GM19324 (cell line): ENCODE results near the gene LRRC2.
"Not testable (repeated sequence)": the region's sequence is repeated elsewhere in the genome, so short reads cannot be mapped to it uniquely, and the experiment has no call there.

ENCODE experiments used
- ATAC-seq: cut with Tn5 transposase; IDR thresholded peaks from one replicate; pipeline ENCODE4 v1.9.1; 2021; ENCODE audit warnings: mild to moderate bottlenecking, moderate library complexity; ENCODE audit not compliant: unreplicated experiment, low FRiP score

The LRRC2 gene

GRCh38 chr3:46536758-46537157 is 29.3 kb downstream of the LRRC2 start:
- no peak for ATAC-seq

GRCh38 chr3:46535746-46536145 is 30.4 kb downstream of the LRRC2 start:
- no peak for ATAC-seq

- ATAC-seq: no peak
These were observed 33.0 kb downstream of the LRRC2 start for GRCh38 chr3:46533091-46533490.

GRCh38 chr3:46527239-46527638 is 38.9 kb downstream of the LRRC2 start:
- no peak for ATAC-seq

GRCh38 chr3:46524832-46525231 is 41.3 kb downstream of the LRRC2 start:
- no peak for ATAC-seq

- ATAC-seq: no peak
These were observed 42.1 kb downstream of the LRRC2 start for GRCh38 chr3:46524008-46524407.

GRCh38 chr3:46523556-46523955 is 42.5 kb downstream of the LRRC2 start:
- ATAC-seq: no peak

- ATAC-seq: not testable (repeated sequence)
These were observed 43.9 kb downstream of the LRRC2 start for GRCh38 chr3:46522201-46522600.

- ATAC-seq: no peak
These were observed 45.0 kb downstream of the LRRC2 start for GRCh38 chr3:46521096-46521495.

- no peak for ATAC-seq
These were observed 45.6 kb downstream of the LRRC2 start for GRCh38 chr3:46520531-46520930.

GRCh38 chr3:46519952-46520351 is 46.1 kb downstream of the LRRC2 start:
- no peak for ATAC-seq

GRCh38 chr3:46517784-46518181 is 48.3 kb downstream of the LRRC2 start:
- ATAC-seq: no peak

- ATAC-seq: no peak
These were observed 48.9 kb downstream of the LRRC2 start for GRCh38 chr3:46517016-46517783.

GRCh38 chr3:46516521-46516920 is 49.6 kb downstream of the LRRC2 start:
- ATAC-seq: no peak

GRCh38 chr3:46512191-46512749 is 53.8 kb downstream of the LRRC2 start:
- no peak for ATAC-seq

- no peak for ATAC-seq
These were observed 56.4 kb downstream of the LRRC2 start for GRCh38 chr3:46509661-46510187.

GRCh38 chr3:46508850-46509591 is 57.1 kb downstream of the LRRC2 start:
- ATAC-seq: no peak

- ATAC-seq: no peak
These were observed 59.6 kb downstream of the LRRC2 start for GRCh38 chr3:46506526-46506925.

GRCh38 chr3:46505953-46506352 is 60.1 kb downstream of the LRRC2 start:
- ATAC-seq: no peak

- ATAC-seq: no peak
These were observed 61.3 kb downstream of the LRRC2 start for GRCh38 chr3:46504789-46505188.

GRCh38 chr3:46503200-46503874 is 62.8 kb downstream of the LRRC2 start:
- no peak for ATAC-seq
